Measurements from ENCODE around the gene UGT2A3.

DNA sequence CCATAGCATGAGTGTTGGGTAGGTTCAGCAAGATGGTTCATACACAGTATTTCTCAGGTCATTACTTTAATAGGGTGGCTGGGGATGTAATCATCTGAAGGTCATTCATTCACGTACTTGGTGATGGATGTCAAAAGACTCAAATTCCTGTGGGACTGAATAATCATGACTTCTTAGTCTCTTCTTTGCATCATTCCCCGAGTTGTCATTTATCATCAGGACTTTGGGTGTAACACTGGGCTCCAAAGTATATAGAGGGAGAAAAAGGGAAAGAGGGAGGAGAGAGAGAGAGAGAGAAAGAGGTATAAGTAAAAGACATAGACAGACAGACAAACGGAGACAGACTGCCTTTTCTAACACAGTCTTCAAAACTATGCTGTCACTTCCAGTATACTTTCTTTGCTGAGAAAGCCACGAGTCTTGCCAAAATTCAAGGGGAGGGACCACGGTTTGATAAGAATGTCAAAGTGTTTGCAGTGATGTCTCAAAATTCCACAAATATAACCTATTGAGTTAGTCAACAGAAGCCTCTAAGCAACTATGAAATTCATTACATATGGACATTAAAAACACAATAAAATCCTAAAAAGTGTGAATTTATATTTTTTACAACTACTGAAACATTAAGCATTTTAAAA lies 55.9 kb downstream of the UGT2A3 start:
- TF ChIP-seq, protein P1, sequence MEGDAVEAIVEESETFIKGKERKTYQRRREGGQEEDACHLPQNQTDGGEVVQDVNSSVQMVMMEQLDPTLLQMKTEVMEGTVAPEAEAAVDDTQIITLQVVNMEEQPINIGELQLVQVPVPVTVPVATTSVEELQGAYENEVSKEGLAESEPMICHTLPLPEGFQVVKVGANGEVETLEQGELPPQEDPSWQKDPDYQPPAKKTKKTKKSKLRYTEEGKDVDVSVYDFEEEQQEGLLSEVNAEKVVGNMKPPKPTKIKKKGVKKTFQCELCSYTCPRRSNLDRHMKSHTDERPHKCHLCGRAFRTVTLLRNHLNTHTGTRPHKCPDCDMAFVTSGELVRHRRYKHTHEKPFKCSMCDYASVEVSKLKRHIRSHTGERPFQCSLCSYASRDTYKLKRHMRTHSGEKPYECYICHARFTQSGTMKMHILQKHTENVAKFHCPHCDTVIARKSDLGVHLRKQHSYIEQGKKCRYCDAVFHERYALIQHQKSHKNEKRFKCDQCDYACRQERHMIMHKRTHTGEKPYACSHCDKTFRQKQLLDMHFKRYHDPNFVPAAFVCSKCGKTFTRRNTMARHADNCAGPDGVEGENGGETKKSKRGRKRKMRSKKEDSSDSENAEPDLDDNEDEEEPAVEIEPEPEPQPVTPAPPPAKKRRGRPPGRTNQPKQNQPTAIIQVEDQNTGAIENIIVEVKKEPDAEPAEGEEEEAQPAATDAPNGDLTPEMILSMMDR (IDR thresholded peaks at IDR 0.05 in 4 of 5, conservative IDR thresholded peaks at IDR 0.05 in 1 of 5): no peak
- TF ChIP-seq POLR2A (IDR thresholded peaks at IDR 0.05): no peak

Measured in gastrocnemius medialis (tissue), 4 donors.